ENCODE results near the gene RPS21. TPM values are rescaled to one million over a fixed set of nuclear protein-coding genes. Genes with fewer than 3 reads are reported as not detected.
A peak's percentile ranks its signal among the peaks of the same experiment; 100 is the strongest.

RPS21 gene
- total and polyA plus RNA-seq, 2 of the 13 experiments (the other 11 are each of a cell fraction or from before 2014, with no cell fraction given), result 2,647 to 11,063 TPM

DNA sequence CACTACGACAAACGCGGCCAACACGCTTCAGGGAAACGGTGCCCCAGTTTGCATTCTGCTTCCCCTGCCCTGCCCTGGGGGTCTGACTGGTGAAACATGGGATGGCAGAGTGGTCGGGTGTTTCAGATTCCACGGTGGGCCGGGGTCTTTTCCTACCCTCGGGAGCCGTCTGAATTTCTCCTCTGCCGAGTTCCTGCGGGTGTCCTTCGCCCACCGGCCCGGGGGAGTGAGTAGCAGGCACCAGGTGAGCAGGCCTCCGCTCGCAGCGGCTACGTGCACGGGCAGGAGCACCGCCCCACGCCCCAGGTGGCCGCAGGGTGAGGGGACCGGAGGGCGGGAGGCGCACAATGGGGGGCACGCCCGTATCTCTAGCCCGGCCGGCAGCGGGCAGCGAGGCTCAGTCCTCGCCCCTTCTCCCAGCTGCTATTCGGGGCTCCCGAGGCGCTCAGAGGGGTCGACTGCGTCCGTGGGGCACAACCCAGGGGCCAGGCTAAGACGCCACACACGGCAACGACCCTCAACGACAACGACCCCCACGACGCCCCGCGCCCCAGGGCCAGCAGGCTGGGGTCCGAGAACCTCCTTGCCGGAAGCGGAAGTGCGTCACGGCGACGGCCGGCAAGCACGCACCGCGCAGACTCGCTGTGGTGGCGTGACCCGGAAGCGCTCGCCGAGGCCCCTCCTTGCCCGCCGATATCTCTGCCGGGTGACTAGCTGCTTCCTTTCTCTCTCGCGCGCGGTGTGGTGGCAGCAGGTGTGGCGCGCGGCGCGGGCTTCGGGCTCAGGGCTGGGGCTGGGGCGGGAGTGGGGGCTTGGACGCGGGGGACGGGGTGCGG lies at the start of gene RPS21 (continued):
- TF ChIP-seq ELF4 (CRISPR knock-in tag; IDR thresholded peaks at IDR 0.05; ENCODE audit: borderline replicate concordance) (no peak), ATF7-NPFF (CRISPR knock-in tag; IDR thresholded peaks at IDR 0.05; ENCODE audit: low read depth) (peak; percentile 85; the same call in 1 of the 2 replicates), AGO1 (IDR thresholded peaks at IDR 0.05; ENCODE audit: low read depth, low read length, poor library complexity, severe bottlenecking) (peak; percentile 63), WIZ (CRISPR knock-in tag; IDR thresholded peaks at IDR 0.05) (0 out of 2 replicates have a peak, but pooled peaks have one; percentile 17), MXD4 (CRISPR knock-in tag; IDR thresholded peaks at IDR 0.05) (peak; percentile 67), REL (CRISPR knock-in tag; conservative IDR thresholded peaks at IDR 0.05) (peak; percentile 69; the same call in 1 of the 2 replicates), FOXA3 (CRISPR knock-in tag; IDR thresholded peaks at IDR 0.05) (peak; percentile 65), YEATS4 (CRISPR knock-in tag; IDR thresholded peaks at IDR 0.05; ENCODE audit: borderline replicate concordance) (peak; percentile 92), NFE2L1 (CRISPR knock-in tag; IDR thresholded peaks at IDR 0.05; ENCODE audit: borderline replicate concordance) (peak; percentile 80; the same call in 1 of the 2 replicates), TP53 (CRISPR knock-in tag; conservative IDR thresholded peaks at IDR 0.05) (peak; percentile 79), TARDBP (CRISPR knock-in tag; IDR thresholded peaks at IDR 0.05) (peak; percentile 93), ZNF672 (CRISPR knock-in tag; IDR thresholded peaks at IDR 0.05) (peak; percentile 89; the same call in 1 of the 2 replicates), MIER3 (CRISPR knock-in tag; IDR thresholded peaks at IDR 0.05; ENCODE audit: borderline replicate concordance) (peak; percentile 94), ADNP (CRISPR knock-in tag; IDR thresholded peaks at IDR 0.05) (no peak), NR1H2 (CRISPR knock-in tag; IDR thresholded peaks at IDR 0.05; ENCODE audit: borderline replicate concordance, low read depth) (no peak), MAFK (conservative IDR thresholded peaks at IDR 0.05 in 1 of 2, IDR thresholded peaks at IDR 0.05 in 1 of 2; ENCODE audit: low read length in 2 of 2) (no peak), TRIM24 (CRISPR knock-in tag; IDR thresholded peaks at IDR 0.05) (no peak), RCOR2 (CRISPR knock-in tag; IDR thresholded peaks at IDR 0.05) (no peak)
- TF ChIP-seq, protein P1, sequence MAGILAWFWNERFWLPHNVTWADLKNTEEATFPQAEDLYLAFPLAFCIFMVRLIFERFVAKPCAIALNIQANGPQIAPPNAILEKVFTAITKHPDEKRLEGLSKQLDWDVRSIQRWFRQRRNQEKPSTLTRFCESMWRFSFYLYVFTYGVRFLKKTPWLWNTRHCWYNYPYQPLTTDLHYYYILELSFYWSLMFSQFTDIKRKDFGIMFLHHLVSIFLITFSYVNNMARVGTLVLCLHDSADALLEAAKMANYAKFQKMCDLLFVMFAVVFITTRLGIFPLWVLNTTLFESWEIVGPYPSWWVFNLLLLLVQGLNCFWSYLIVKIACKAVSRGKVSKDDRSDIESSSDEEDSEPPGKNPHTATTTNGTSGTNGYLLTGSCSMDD (CRISPR knock-in tag; IDR thresholded peaks at IDR 0.05), result peak; percentile 51; the same call in 1 of the 2 replicates
- TF ChIP-seq, protein P2, sequence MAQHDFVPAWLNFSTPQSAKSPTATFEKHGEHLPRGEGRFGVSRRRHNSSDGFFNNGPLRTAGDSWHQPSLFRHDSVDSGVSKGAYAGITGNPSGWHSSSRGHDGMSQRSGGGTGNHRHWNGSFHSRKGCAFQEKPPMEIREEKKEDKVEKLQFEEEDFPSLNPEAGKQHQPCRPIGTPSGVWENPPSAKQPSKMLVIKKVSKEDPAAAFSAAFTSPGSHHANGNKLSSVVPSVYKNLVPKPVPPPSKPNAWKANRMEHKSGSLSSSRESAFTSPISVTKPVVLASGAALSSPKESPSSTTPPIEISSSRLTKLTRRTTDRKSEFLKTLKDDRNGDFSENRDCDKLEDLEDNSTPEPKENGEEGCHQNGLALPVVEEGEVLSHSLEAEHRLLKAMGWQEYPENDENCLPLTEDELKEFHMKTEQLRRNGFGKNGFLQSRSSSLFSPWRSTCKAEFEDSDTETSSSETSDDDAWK (CRISPR knock-in tag; IDR thresholded peaks at IDR 0.05), result no peak
- TF ChIP-seq, protein P3, sequence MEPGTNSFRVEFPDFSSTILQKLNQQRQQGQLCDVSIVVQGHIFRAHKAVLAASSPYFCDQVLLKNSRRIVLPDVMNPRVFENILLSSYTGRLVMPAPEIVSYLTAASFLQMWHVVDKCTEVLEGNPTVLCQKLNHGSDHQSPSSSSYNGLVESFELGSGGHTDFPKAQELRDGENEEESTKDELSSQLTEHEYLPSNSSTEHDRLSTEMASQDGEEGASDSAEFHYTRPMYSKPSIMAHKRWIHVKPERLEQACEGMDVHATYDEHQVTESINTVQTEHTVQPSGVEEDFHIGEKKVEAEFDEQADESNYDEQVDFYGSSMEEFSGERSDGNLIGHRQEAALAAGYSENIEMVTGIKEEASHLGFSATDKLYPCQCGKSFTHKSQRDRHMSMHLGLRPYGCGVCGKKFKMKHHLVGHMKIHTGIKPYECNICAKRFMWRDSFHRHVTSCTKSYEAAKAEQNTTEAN (CRISPR knock-in tag; conservative IDR thresholded peaks at IDR 0.05), result 0 out of 2 replicates have a peak, but pooled peaks have one; percentile 41
- TF ChIP-seq, protein P4, sequence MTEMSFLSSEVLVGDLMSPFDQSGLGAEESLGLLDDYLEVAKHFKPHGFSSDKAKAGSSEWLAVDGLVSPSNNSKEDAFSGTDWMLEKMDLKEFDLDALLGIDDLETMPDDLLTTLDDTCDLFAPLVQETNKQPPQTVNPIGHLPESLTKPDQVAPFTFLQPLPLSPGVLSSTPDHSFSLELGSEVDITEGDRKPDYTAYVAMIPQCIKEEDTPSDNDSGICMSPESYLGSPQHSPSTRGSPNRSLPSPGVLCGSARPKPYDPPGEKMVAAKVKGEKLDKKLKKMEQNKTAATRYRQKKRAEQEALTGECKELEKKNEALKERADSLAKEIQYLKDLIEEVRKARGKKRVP (CRISPR knock-in tag; IDR thresholded peaks at IDR 0.05), result 0 out of 4 replicates have a peak, but pooled peaks of 1 of the 2 experiments have one; percentile 51
- TF ChIP-seq, protein P5, sequence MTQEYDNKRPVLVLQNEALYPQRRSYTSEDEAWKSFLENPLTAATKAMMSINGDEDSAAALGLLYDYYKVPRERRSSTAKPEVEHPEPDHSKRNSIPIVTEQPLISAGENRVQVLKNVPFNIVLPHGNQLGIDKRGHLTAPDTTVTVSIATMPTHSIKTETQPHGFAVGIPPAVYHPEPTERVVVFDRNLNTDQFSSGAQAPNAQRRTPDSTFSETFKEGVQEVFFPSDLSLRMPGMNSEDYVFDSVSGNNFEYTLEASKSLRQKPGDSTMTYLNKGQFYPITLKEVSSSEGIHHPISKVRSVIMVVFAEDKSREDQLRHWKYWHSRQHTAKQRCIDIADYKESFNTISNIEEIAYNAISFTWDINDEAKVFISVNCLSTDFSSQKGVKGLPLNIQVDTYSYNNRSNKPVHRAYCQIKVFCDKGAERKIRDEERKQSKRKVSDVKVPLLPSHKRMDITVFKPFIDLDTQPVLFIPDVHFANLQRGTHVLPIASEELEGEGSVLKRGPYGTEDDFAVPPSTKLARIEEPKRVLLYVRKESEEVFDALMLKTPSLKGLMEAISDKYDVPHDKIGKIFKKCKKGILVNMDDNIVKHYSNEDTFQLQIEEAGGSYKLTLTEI (CRISPR knock-in tag; conservative IDR thresholded peaks at IDR 0.05), result no peak

Data from HepG2 (cell line).